ENCODE measurements around the gene ATP5F1B. TPM values are rescaled to one million over a fixed set of nuclear protein-coding genes. Genes with fewer than 3 reads are reported as not detected.

ATP5F1B gene
- polyA plus RNA-seq, 1 of the 3 experiments (the other 2 are of a cell fraction): 762 TPM

GRCh38 chr12:56591126-56591525, 54.7 kb downstream of the ATP5F1B start:
- Histone ChIP-seq H3K4me2 (no peak overlapping the region), H3F3A (replicated peaks; ENCODE audit: insufficient read depth) (peaks cover 38% of the 10 kb centered on the region), H3K79me2 (ENCODE audit: insufficient read depth) (no peaks in the 10 kb centered on the region), H3K9me3 (no peaks in the 10 kb centered on the region), H4K20me1 (ENCODE audit: insufficient read depth) (no peaks in the 10 kb centered on the region), H3K9ac (no peak overlapping the region), H3K9me2 (no peaks in the 10 kb centered on the region), H2AFZ (ENCODE audit: low read depth) (no peak overlapping the region), H3K36me3 (replicated peaks in 1 of 2; ENCODE audit: control insufficient read depth in 1 of 2, insufficient read depth in 2 of 2, low read length in 1 of 2) (peaks cover 28 to 38% of the 10 kb centered on the region in 2 experiments), H3K27me3 (ENCODE audit: insufficient read depth) (no peaks in the 10 kb centered on the region), H3K4me3 (ENCODE audit: low read depth in 2 of 2, low read length in 1 of 2) (no peak overlapping the region), H3K27ac (ENCODE audit: low read depth in 2 of 2, low read length in 1 of 2) (peak overlapping the region in 1 of 2 experiments; percentile 64; a peak in 2 of 4 replicates), H3K4me1 (ENCODE audit: control insufficient read depth in 1 of 2, insufficient read depth in 2 of 2, low read depth in 1 of 2, low read length in 1 of 2) (peaks cover 5 to 6% of the 10 kb centered on the region in 2 experiments; a peak in 1 of 4 replicates)
- TF ChIP-seq GATA2 (CRISPR knock-in tag; IDR thresholded peaks at IDR 0.05) (no peak), YY1 (IDR thresholded peaks at IDR 0.05; ENCODE audit: low read depth) (no peak), SMC3 (IDR thresholded peaks at IDR 0.05; ENCODE audit: low read depth, low read length) (no peak), TAF1 (IDR thresholded peaks at IDR 0.05; ENCODE audit: borderline replicate concordance, low read depth, low read length) (no peak), SIN3A (IDR thresholded peaks at IDR 0.05; ENCODE audit: borderline replicate concordance, low read depth, low read length) (no peak), PBX3 (IDR thresholded peaks at IDR 0.05) (no peak), REST (IDR thresholded peaks at IDR 0.05; ENCODE audit: low read depth, low read length) (no peak), USF1 (IDR thresholded peaks at IDR 0.05; ENCODE audit: borderline replicate concordance, low read depth) (no peak), FOXM1 (IDR thresholded peaks at IDR 0.05; ENCODE audit: low read depth) (no peak), NFIC (IDR thresholded peaks at IDR 0.05; ENCODE audit: borderline replicate concordance) (no peak), EP300 (IDR thresholded peaks at IDR 0.05; ENCODE audit: borderline replicate concordance in 1 of 2, low read depth in 1 of 2, low read length in 1 of 2) (no peak)
- no peak for DNase-seq
- 96% methylated on average over 5 of the region's 5 CpGs for WGBS (ENCODE audit: low lambda C conversion rate)
- ChIA-PET POLR2A (no interaction called here), CTCF (interaction anchor here (0.7 to 6.1 kb wide), 10 partner anchors 10 to 402 kb away, joined by 3 to 40 read pairs (median 5); partner anchors contain the start of gene SMARCC2)
